GM12875 (cell line): Measurements from ENCODE around the gene SALL4.
"Not testable (repeated sequence)": the region's sequence is repeated elsewhere in the genome, so short reads cannot be mapped to it uniquely, and the experiment has no call there.

Experiments used
- H3K4me3 ChIP-seq: one replicate; pipeline ENCODE4 v1.5.1; 2011; ENCODE audit warnings: low read depth, low read length, control low read depth
- CTCF ChIP-seq: IDR thresholded peaks from 2 replicates; pipeline ENCODE4 v1.5.1; 2011; ENCODE audit warnings: low read depth, mild to moderate bottlenecking, control low read depth, inconsistent platforms, low read length, moderate library complexity, borderline replicate concordance; ENCODE audit not compliant: insufficient read depth

Gene SALL4

GRCh38 chr20:51831866-51832265 is 29.5 kb upstream of the SALL4 start:
- H3K4me3 ChIP-seq: no peak overlapping the region
- TF ChIP-seq CTCF: no peak

GRCh38 chr20:51830538-51830937 is 28.2 kb upstream of the SALL4 start:
- H3K4me3 ChIP-seq: no peak overlapping the region
- no peak for TF ChIP-seq CTCF

- H3K4me3 ChIP-seq: no peak overlapping the region
- TF ChIP-seq CTCF: no peak
These were observed 26.4 kb upstream of the SALL4 start for GRCh38 chr20:51828762-51829161.

GRCh38 chr20:51826372-51826771 is 24.1 kb upstream of the SALL4 start:
- no peak overlapping the region for H3K4me3 ChIP-seq
- no peak for TF ChIP-seq CTCF

GRCh38 chr20:51818479-51819008 is 16.2 kb upstream of the SALL4 start:
- no peak for TF ChIP-seq CTCF
- no peak overlapping the region for H3K4me3 ChIP-seq

- not testable (repeated sequence) for H3K4me3 ChIP-seq
These were observed 14.5 kb upstream of the SALL4 start for GRCh38 chr20:51816856-51817255.

- TF ChIP-seq CTCF: no peak
- no peak overlapping the region for H3K4me3 ChIP-seq
These were observed 13.2 kb upstream of the SALL4 start for GRCh38 chr20:51815383-51816076.
